Endometrium (tissue), 2 donors: ENCODE measurements around the gene P3H1.

ENCODE experiments used
- FAIRE-seq: peaks from 2 replicates; lab custom pipeline; 2012; peaks lifted over from hg19 to GRCh38; lab: Jason Lieb, UNC
- donor health status: control.
- donor health status: control.

Gene P3H1

GRCh38 chr1:42744148-42744413 lies 22.7 kb downstream of the P3H1 start:
- no peak for FAIRE-seq

GRCh38 chr1:42743317-42744147 lies 23.3 kb downstream of the P3H1 start:
- no peak for FAIRE-seq

- no peak for FAIRE-seq
These were observed 24.1 kb downstream of the P3H1 start for GRCh38 chr1:42742617-42743316.

GRCh38 chr1:42742141-42742540 lies 24.7 kb downstream of the P3H1 start:
- no peak for FAIRE-seq

- FAIRE-seq = no peak
These were observed 25.1 kb downstream of the P3H1 start for GRCh38 chr1:42741706-42742105.

- no peak for FAIRE-seq
These were observed 25.8 kb downstream of the P3H1 start for GRCh38 chr1:42740851-42741580.

GRCh38 chr1:42739753-42740700 lies 26.8 kb downstream of the P3H1 start, which contains the start of gene CLDN19:
TSS of gene CLDN19 (minus strand) at chr1:42740236. CDS start at chr1:42740063, 173 bp downstream.
- no peak for FAIRE-seq

- no peak for FAIRE-seq
These were observed 28.1 kb downstream of the P3H1 start for GRCh38 chr1:42738678-42739226.

- no peak for FAIRE-seq
These were observed 28.7 kb downstream of the P3H1 start for GRCh38 chr1:42737986-42738677.

- FAIRE-seq = no peak
These were observed 29.6 kb downstream of the P3H1 start for GRCh38 chr1:42737257-42737656.

GRCh38 chr1:42736571-42737200 lies 30.1 kb downstream of the P3H1 start:
- FAIRE-seq = no peak

GRCh38 chr1:42736152-42736551 lies 30.7 kb downstream of the P3H1 start:
- FAIRE-seq = no peak

- FAIRE-seq = no peak
These were observed 31.2 kb downstream of the P3H1 start for GRCh38 chr1:42735477-42736105.

- FAIRE-seq = no peak
These were observed 31.8 kb downstream of the P3H1 start for GRCh38 chr1:42735056-42735455.

- no peak for FAIRE-seq
These were observed 32.4 kb downstream of the P3H1 start for GRCh38 chr1:42734201-42735035.

- no peak for FAIRE-seq
These were observed 33.2 kb downstream of the P3H1 start for GRCh38 chr1:42733415-42734200.

- no peak for FAIRE-seq
These were observed 34.6 kb downstream of the P3H1 start for GRCh38 chr1:42732126-42732680.

GRCh38 chr1:42731585-42731984 lies 35.2 kb downstream of the P3H1 start:
- FAIRE-seq = no peak
